ENCODE results near the gene DLL3.

The DLL3 gene

DNA sequence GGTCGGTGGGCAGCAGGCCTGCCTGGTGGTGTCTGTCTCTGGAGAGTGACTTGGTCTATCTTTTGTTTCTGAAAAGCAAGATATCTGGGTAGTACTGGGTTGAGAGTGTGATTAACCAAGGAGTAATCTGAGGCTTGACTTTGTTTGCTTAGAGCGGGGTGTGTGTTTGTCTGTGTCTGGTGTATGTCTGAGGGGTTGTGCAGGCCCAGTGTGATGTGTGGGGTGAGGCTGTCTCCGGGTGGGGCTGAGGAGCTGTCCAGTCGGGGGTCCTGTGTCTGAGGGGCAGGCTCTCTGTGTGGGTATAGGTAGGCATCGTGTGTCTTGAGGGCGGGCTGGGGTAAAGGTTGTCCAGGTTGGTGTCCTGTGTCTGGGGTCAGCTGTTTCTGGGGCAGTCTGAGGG lies 29.2 kb upstream of the DLL3 start:
- TF ChIP-seq, protein P1, sequence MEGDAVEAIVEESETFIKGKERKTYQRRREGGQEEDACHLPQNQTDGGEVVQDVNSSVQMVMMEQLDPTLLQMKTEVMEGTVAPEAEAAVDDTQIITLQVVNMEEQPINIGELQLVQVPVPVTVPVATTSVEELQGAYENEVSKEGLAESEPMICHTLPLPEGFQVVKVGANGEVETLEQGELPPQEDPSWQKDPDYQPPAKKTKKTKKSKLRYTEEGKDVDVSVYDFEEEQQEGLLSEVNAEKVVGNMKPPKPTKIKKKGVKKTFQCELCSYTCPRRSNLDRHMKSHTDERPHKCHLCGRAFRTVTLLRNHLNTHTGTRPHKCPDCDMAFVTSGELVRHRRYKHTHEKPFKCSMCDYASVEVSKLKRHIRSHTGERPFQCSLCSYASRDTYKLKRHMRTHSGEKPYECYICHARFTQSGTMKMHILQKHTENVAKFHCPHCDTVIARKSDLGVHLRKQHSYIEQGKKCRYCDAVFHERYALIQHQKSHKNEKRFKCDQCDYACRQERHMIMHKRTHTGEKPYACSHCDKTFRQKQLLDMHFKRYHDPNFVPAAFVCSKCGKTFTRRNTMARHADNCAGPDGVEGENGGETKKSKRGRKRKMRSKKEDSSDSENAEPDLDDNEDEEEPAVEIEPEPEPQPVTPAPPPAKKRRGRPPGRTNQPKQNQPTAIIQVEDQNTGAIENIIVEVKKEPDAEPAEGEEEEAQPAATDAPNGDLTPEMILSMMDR (IDR thresholded peaks at IDR 0.05), result no peak
- no peak overlapping the region for H3K4me3 ChIP-seq

DNA sequence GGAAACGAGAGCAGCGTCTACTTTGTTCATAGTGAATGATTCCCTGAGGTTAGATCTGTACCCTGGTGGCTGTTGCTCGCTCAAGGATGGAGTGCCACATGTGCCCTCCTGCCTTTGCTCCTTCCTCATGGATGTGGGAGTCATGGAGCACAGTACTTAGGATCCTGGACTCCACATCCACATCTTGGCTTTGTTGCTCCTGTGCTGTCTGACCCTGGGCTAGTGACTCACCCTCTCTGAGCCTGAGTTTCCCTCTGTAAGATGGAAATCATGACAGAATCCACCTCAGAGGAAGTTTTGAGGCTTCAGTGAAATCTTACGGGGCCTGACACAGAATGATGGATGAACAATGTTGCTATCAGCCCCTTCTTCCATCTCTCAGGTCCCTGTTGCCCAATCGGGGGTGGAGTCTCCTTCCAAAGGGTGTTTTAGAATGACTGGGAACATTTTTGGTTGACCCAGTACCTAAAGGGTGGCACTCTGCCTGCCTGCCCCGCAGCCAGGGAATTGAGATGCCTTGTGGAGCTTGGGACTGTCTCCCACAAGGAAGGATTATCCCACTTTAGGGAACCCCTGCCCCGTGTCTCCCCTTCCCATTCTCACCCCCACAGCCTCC lies 27.9 kb upstream of the DLL3 start:
- Histone ChIP-seq H3K27ac (no peak overlapping the region), H3K4me3 (no peak overlapping the region)
- DNase-seq (ENCODE audit: low spot score), result no peak
- TF ChIP-seq, protein P1 (IDR thresholded peaks at IDR 0.05), result no peak

More for the DNA sequence above, 29.2 kb upstream of the DLL3 start:
- no peak overlapping the region for H3K27ac ChIP-seq
- DNase-seq (ENCODE audit: low spot score), result no peak

- TF ChIP-seq, protein P1 (IDR thresholded peaks at IDR 0.05), result no peak
- H3K4me3 ChIP-seq, result no peak overlapping the region
- no peak for DNase-seq (ENCODE audit: low spot score)
These were observed 26.8 kb upstream of the DLL3 start for GRCh38 chr19:39471756-39472536.

DNA sequence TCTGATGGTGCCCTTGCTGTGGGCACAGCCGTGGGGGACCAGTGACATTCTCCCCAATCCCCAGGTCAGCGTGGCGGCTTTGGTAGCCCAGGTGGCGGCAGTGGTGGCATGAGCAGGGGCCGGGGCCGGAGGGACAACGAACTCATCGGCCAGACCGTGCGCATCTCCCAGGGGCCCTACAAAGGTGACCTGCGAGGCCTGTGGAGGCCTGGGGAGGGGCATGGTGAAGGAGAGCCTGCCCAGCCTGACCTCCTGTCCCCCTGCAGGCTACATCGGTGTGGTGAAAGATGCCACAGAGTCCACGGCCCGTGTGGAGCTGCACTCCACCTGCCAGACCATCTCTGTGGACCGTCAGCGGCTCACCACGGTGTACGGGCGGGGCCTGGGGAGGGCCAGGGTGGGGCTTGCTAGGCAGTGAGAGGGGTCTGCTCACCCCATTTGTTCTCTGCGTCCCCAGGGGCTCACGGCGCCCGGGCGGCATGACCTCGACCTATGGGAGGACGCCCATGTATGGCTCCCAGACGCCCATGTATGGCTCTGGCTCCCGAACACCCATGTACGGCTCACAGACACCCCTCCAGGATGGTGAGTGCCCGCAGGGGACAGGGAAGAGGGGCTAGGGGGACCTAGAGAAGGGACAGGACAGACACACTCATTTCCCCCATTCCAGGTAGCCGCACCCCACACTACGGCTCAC lies 25.9 kb upstream of the DLL3 start:
- Histone ChIP-seq H3K4me3 (no peak overlapping the region), H3K27ac (no peak overlapping the region)
- no peak for DNase-seq (ENCODE audit: low spot score)
- TF ChIP-seq, protein P1 (IDR thresholded peaks at IDR 0.05), result no peak

More at GRCh38 chr19:39471756-39472536, 26.8 kb upstream of the DLL3 start:
- no peak overlapping the region for H3K27ac ChIP-seq

DNA sequence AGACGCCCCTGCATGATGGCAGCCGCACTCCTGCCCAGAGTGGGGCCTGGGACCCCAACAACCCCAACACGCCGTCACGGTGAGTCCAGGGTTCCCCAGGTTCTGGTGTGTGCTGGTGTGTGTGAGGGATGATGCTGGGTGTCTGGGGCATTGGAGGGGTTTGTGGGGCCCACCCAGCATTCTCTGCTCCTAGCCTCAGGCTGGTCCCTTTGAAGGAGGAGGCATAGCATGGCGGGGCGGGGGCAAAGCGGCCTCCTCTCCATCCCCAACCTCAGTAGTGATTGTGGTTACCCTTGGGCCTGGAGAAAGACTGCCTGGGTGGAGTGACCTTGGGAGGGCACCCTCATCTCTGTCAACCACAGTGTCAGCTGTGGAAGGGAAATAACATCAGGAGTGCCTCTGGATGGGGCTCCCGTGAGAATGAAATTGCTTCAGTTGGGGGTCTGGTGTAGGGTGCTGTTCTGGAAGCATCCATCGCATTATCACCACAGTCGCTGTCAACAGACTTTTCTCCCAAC lies 25.2 kb upstream of the DLL3 start:
- Histone ChIP-seq H3K27ac (no peak overlapping the region), H3K4me3 (no peak overlapping the region)
- TF ChIP-seq, protein P1 (IDR thresholded peaks at IDR 0.05), result no peak
- DNase-seq (ENCODE audit: low spot score), result no peak

GRCh38 chr19:39474139-39474620 lies 24.6 kb upstream of the DLL3 start:
- TF ChIP-seq, protein P1 (IDR thresholded peaks at IDR 0.05), result peak; percentile 78
- Histone ChIP-seq H3K27ac (no peak overlapping the region), H3K4me3 (no peak overlapping the region)
- no peak for DNase-seq (ENCODE audit: low spot score)

All from coronary artery (tissue), 2 donors.